ENCODE measurements around the gene GLIPR2. TPM values are rescaled to one million over a fixed set of nuclear protein-coding genes. Genes with fewer than 3 reads are reported as not detected.

Gene GLIPR2
- total RNA-seq, 4 donors from 2014 or later, result 51.3 to 84.9 (median 59.6) TPM

GRCh38 chr9:36163049-36163785 is 26.7 kb downstream of the GLIPR2 start:
- TF ChIP-seq EP300 (IDR thresholded peaks at IDR 0.05), result no peak
- peak; percentile 11 to 51 for TF ChIP-seq POLR2AphosphoS5 (IDR thresholded peaks at IDR 0.05)
- H3K4me1 ChIP-seq, result peaks cover 21 to 90% (median 82%) of the 10 kb centered on the region in 4 donors
- H3K9me3 ChIP-seq, result no peaks in the 10 kb centered on the region
- DNase-seq (ENCODE audit: extremely low spot score), result no peak
- WGBS, result 9% methylated on average over 8 of the region's 9 CpGs
- no peaks in the 10 kb centered on the region for H3K27me3 ChIP-seq
- peaks cover 0 to 6% (median 0%) of the 10 kb centered on the region in 4 donors for H3K36me3 ChIP-seq
- intact Hi-C loops (cut with DNase I), result no loop called here
- no peak overlapping the region for H3K4me3 ChIP-seq
- peak overlapping the region; percentile 80 to 88 (median 87) for H3K27ac ChIP-seq (replicated peaks in 1 of 4)

GRCh38 chr9:36163786-36164170 is 27.2 kb downstream of the GLIPR2 start:
- H3K36me3 ChIP-seq, result peaks cover 0 to 6% (median 0%) of the 10 kb centered on the region in 4 donors
- H3K4me3 ChIP-seq, result no peak overlapping the region
- H3K4me1 ChIP-seq, result peaks cover 16 to 84% (median 77%) of the 10 kb centered on the region in 4 donors
- H3K27me3 ChIP-seq, result no peaks in the 10 kb centered on the region
- TF ChIP-seq POLR2AphosphoS5 (IDR thresholded peaks at IDR 0.05), result peak in 1 of 2 donors; percentile 30
- TF ChIP-seq POLR2A (IDR thresholded peaks at IDR 0.05; ENCODE audit: low read depth), result no peak
- no peak for TF ChIP-seq CTCF (IDR thresholded peaks at IDR 0.05)
- no peak for TF ChIP-seq EP300 (IDR thresholded peaks at IDR 0.05)
- peak overlapping the region; percentile 80 to 88 (median 87) for H3K27ac ChIP-seq (replicated peaks in 1 of 4)
- DNase-seq (ENCODE audit: extremely low spot score), result no peak
- 48% methylated on average over 4 of the region's 4 CpGs for whole genome bisulfite sequencing
- no peaks in the 10 kb centered on the region for H3K9me3 ChIP-seq
- intact Hi-C loops (cut with DNase I), result no loop called here

GRCh38 chr9:36164372-36164771 is 27.8 kb downstream of the GLIPR2 start:
- H3K4me1 ChIP-seq, result peaks cover 16 to 78% (median 71%) of the 10 kb centered on the region in 4 donors
- H3K27ac ChIP-seq (replicated peaks in 1 of 4), result peak overlapping the region; percentile 80 to 88 (median 87)
- TF ChIP-seq POLR2A (IDR thresholded peaks at IDR 0.05; ENCODE audit: low read depth) (no peak), POLR2AphosphoS5 (IDR thresholded peaks at IDR 0.05) (no peak), EP300 (IDR thresholded peaks at IDR 0.05) (no peak), CTCF (IDR thresholded peaks at IDR 0.05) (no peak)
- DNase-seq (ENCODE audit: extremely low spot score), result no peak
- 68% methylated on average over 5 of the region's 6 CpGs for WGBS
- no peak overlapping the region for H3K4me3 ChIP-seq
- no peaks in the 10 kb centered on the region for H3K27me3 ChIP-seq
- H3K9me3 ChIP-seq, result no peaks in the 10 kb centered on the region
- intact Hi-C loops (cut with DNase I), result no loop called here
- H3K36me3 ChIP-seq, result peaks cover 0 to 6% (median 0%) of the 10 kb centered on the region in 4 donors

GRCh38 chr9:36164989-36165388 is 28.5 kb downstream of the GLIPR2 start:
- H3K4me3 ChIP-seq, result no peak overlapping the region
- TF ChIP-seq CTCF (IDR thresholded peaks at IDR 0.05) (no peak), POLR2A (IDR thresholded peaks at IDR 0.05; ENCODE audit: low read depth) (no peak), EP300 (IDR thresholded peaks at IDR 0.05) (no peak), POLR2AphosphoS5 (IDR thresholded peaks at IDR 0.05) (no peak)
- intact Hi-C loops (cut with DNase I), result loop anchor here (5.0 kb wide), 1 partner anchor 33 kb away; no protein-coding TSS in a partner anchor
- no peaks in the 10 kb centered on the region for H3K9me3 ChIP-seq
- WGBS, result 55% methylated on average over 3 of the region's 3 CpGs
- peaks cover 16 to 72% (median 65%) of the 10 kb centered on the region in 4 donors for H3K4me1 ChIP-seq
- DNase-seq (ENCODE audit: extremely low spot score), result no peak
- H3K27ac ChIP-seq (replicated peaks in 1 of 4), result peak overlapping the region; percentile 80 to 88 (median 87)
- H3K27me3 ChIP-seq, result no peaks in the 10 kb centered on the region
- peaks cover 0 to 6% (median 0%) of the 10 kb centered on the region in 4 donors for H3K36me3 ChIP-seq

- WGBS, result 14% methylated on average over 12 of the region's 12 CpGs
- Histone ChIP-seq H3K27ac (replicated peaks in 1 of 4) (peak overlapping the region; percentile 80 to 88 (median 87)), H3K36me3 (peaks cover 0 to 6% (median 0%) of the 10 kb centered on the region in 4 donors), H3K4me1 (peaks cover 16 to 64% (median 62%) of the 10 kb centered on the region in 4 donors), H3K27me3 (no peaks in the 10 kb centered on the region), H3K4me3 (peak overlapping the region; percentile 56 to 67 (median 65)), H3K9me3 (no peaks in the 10 kb centered on the region)
- DNase-seq (ENCODE audit: extremely low spot score), result no peak
- TF ChIP-seq EP300 (IDR thresholded peaks at IDR 0.05) (no peak), POLR2A (IDR thresholded peaks at IDR 0.05; ENCODE audit: low read depth) (no peak), POLR2AphosphoS5 (IDR thresholded peaks at IDR 0.05) (no peak)
- intact Hi-C loops (cut with DNase I), result loop anchor here (1.0 to 5.0 kb wide), 3 partner anchors 25 to 62 kb away; no protein-coding TSS in a partner anchor
Measured at GRCh38 chr9:36165826-36166167, 29.3 kb downstream of the GLIPR2 start.
